HG02642 (cell line): ENCODE measurements around the gene GAREM1.

Experiments
- ATAC-seq: cut with Tn5 transposase; IDR thresholded peaks from one replicate; pipeline ENCODE4 v1.9.1; 2021; ENCODE audit warnings: mild to moderate bottlenecking; ENCODE audit not compliant: unreplicated experiment, poor library complexity

The GAREM1 gene

DNA sequence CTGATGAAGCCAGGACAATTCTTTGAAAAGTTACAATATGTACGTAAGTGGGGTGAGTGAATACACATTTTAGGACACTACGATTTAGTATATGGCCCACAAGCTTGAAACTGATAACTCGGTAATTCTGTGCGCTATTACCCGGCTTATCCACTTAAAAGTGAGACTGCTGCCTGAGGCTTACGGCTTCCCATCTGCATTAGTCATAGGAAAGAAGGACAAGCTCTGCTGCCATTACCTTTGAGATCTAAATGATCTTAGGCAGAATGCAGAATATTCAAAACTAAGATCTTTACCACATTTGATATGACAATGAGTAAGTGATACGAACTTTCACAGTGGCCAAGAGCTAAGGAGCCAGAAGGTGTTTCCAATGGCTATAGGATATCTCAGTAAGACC, 133.3 kb downstream of the GAREM1 start:
- no peak for ATAC-seq

DNA sequence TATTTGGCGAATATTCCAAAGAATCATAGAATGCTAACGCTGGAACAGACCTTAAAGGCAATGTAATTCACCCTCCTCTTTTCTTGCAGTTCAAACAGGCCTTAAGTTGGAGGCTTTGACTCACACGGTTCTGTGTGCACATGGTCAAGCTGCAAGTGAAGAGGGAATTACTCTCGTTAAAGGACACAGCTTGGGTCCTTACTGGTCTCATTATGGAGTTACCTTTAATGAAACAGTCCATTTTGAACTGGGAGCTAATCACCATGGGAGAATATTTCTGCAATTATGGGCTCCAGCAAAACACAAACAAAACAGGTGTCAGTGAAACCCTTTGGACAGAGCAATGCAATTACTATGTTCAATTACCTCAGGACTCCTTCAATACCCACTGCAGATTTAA, 135.5 kb downstream of the GAREM1 start:
- no peak for ATAC-seq

- no peak for ATAC-seq
Observed at GRCh38 chr18:32333781-32334180, 136.9 kb downstream of the GAREM1 start.

GRCh38 chr18:32332708-32333107, 138.0 kb downstream of the GAREM1 start:
- ATAC-seq, result no peak

GRCh38 chr18:32328974-32329373, 141.7 kb downstream of the GAREM1 start:
- no peak for ATAC-seq

DNA sequence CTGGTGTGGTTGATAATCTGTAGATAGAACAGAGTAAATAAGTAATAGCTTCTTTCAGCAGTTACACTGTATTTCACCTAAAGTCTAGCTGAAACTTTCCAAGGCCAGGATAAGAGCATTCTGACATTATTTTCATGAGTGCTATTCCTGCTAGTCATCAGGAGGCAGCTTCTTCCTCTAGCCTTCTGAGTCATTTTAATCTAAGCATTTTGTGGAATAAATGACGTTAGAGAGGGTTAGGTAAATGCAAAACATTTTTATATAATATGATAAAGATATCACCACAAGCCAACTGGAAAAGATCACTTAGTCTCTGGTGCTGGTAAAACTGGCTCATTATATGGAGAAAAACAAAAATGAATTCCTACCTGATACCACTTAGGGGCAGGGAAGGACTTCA, 142.3 kb downstream of the GAREM1 start:
- no peak for ATAC-seq

DNA sequence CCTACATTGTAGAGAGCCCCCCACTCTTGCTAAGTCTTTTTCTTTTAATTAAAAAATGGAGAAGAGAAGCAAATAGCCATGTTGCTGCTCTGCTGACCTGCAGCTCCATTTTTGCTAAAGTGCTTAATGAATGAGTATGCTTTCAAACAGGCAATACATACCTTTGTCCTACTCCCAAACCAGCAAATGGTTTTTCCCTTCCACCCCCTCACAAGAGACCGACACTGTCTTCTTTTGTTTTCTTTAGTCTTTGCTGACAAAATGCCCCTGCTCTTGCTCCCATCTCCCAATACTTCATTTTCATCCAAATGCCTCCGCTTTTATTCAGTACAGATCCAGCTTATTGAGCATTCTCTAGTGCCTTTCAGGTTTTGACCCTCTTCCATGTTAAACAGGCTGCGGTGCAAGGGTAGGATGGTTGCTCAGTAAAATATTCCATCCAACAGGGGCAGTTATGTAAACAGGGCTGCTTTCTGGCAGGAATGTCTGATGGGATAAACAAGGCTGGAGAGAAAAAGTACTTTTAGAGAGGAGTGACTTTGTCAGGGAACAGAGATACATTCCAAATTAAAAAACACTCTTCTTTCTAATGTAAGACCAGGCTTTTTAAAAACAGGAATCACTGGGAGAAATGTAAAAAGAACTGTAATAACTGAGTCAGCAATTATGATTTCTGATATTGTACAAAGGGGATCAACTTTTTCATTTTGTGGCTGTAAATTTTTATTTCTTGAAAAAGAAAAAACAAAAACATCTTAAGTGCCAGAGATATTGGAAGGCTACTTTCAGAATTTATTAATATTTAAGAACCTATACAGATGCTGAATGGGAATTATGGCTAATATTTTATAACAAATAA, 144.0 kb downstream of the GAREM1 start:
- ATAC-seq, result no peak

GRCh38 chr18:32324181-32324580, 146.5 kb downstream of the GAREM1 start:
- ATAC-seq, result no peak

DNA sequence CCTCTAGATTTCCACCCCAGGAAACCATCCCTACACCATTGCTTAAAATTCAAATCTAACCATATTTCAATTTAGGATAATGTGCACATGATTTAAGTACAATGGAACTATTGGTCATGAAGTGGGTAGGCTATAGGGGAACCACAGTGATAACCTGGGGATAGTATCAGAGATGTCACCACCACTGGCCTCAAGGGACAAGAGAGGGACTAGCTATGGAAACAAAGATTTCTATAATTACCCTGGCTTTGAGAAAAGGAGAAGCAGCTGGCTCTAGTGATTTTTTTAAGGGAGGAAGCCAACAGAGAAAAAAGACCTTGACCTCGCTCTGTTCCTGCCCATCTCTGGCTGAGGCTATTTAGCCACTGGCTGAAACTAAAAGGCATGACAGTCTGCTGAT, 148.9 kb downstream of the GAREM1 start:
- no peak for ATAC-seq

DNA sequence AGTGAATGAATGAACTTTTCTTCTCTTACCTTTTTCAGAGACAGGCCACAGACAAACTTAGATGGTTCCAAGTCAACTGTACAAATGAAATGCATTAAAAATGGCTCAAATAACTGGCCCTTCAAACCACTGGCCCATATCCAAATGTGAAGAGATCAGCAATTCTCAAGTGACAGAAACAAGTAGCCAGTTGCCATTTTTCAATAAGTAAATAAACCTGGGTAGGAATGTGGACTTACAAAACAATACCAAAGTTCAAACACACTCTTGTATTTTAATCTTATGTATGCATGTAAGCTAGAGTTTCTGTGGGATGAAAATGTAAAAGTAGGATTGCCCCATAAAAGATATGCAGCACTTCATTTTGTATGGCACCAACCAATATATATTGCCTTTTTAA, 151.6 kb downstream of the GAREM1 start:
- ATAC-seq, result no peak

GRCh38 chr18:32318581-32318980, 152.1 kb downstream of the GAREM1 start:
- no peak for ATAC-seq

DNA sequence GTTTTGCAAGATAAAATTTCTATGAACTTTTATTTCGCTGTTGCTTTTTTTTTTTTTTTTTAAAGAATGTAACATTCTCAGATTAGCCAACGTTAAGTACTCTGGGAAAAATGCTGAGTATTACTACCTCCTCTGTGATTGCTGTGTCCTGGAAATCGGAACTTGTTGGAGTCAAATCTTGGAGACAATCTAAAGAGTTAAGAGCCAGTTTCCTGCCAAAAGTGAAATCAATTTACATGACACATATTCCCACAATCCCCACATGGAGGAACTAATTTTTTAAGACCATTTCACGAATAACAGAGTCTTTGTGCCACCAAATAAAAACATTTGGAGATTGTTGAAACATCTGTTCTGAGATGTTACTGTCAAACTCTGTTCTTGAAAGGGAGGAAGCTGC, 153.0 kb downstream of the GAREM1 start:
- ATAC-seq, result no peak

DNA sequence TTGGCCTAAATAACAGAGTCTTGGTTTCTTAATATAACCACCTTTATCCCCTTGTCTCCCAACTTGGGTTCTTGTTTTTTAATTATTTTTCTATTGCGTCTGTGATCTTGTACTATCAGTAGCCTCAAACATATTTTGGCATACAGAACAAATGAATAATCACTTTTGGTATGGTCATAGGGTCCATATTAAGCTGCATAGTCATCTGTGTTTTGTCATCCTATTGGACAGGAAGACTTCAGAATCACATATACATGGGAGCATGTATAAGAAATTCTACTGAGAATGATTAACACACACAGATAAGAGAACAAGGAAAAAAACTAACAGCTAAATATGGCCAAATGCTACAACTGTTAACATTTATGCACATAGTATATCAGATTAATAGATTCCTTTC, 154.8 kb downstream of the GAREM1 start:
- no peak for ATAC-seq

- ATAC-seq, result no peak
Observed at GRCh38 chr18:32310774-32311173, 159.9 kb downstream of the GAREM1 start.

- no peak for ATAC-seq
Observed at GRCh38 chr18:32310101-32310500, 160.6 kb downstream of the GAREM1 start.

DNA sequence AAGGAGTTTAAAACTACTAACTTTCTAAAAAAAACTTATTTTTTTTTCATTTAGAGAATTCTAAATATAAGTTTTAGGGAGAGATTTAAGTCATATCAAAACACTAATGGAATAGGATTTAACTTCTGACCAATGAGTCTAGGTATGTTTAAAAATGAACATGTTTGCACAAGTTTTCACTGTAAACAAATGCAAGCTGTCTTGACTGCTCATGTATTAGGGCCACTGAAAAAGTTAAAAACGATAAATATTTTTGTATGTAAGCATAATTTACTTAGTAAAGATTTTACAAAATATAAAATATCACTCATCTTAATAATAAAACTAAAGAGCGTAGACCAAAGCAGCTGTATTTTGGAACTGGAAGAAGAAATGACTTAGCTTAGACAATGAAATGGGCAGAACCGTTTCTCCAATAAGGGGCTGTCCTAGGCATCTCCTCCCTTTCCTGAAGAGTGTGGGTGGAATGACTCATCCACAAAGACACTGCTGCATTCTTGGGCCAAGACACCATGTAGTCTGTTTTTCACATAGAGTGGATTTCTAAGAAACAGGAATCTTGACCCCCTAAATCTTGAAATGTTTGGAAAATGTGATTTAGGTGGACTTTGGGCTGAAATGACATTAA, 162.1 kb downstream of the GAREM1 start:
- no peak for ATAC-seq

GRCh38 chr18:32303400-32303799, 167.3 kb downstream of the GAREM1 start:
- ATAC-seq, result no peak

DNA sequence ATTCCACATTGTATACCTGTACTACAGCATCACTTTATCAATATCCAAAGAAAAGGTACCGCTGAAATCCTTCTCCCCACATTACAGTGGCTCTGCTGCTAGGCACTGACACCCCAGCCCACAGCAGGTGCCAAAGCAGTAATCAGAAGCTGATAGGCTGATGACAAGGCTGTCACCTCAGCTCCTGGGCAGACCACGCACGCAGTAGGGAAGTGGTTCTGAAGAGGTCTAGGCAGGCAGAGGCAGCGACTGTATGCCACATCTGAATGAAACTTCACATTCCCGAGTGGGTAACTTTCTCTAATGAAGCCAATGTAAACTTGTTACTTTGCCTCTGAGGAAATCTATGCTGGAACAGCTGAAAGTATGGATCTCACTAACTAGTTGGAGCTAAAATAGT, 167.9 kb downstream of the GAREM1 start:
- no peak for ATAC-seq

GRCh38 chr18:32301976-32302743, 168.5 kb downstream of the GAREM1 start:
- ATAC-seq, result peak; percentile 77

DNA sequence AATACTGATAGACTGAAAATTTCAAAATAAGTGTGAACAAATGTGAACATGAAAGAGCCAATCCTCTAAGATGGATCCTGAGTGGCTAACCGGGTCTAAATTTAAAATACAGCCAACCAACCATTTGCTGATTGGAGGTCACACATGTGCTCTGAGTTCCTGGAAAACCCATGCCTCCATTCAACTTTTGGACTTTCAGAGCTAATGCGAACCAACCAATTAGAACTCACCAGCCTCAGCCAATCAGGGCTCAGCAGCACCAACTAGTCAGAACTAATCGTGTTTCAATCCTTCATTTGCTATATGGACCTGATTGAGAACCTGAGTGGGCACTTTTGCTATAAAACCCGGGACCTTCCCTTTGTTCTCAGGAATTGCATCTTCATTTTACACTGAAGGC, 169.3 kb downstream of the GAREM1 start:
- no peak for ATAC-seq

DNA sequence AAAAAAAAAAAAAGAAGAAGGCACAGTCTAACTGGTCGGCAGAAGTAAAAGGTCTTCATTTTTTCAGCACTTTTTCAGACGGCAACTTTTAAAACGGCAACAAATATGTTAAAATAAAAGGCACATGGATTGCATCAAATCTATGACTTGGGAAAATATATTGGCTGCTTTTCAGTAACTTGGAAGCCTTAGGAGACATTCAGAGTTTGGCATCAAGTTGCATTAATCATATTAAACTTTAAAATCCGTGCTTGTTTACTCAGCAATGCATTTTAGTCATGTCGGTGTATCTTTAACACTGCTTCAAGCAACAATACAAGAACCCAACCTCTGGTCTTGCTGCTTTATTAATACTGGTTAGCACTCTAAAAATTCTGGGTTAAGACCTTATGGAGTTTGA, 169.8 kb downstream of the GAREM1 start:
- no peak for ATAC-seq
